H1 (cell line): Measurements from ENCODE around the gene AP4M1.

Experiments
- CHD2 ChIP-seq: IDR thresholded peaks from 2 replicates; pipeline ENCODE4 v1.6.1; 2012; ENCODE audit warnings: low read length, improper control_type of control experiment
- EGR1 ChIP-seq: IDR thresholded peaks from 2 replicates; pipeline ENCODE4 v1.6.1; 2011; ENCODE audit warnings: low read depth, low read length, borderline replicate concordance
- EP300 ChIP-seq, 2 experiments: IDR thresholded peaks; 1 replicate in 1 of 2; 2 replicates in 1 of 2; pipeline ENCODE4 v1.6.1; 2011 to 2012; ENCODE audit warnings: low read depth in 2 of 2, low read length in 2 of 2, mild to moderate bottlenecking in 2 of 2, borderline replicate concordance in 1 of 2, inconsistent platforms in 1 of 2, moderate library complexity in 1 of 2
- EZH2 ChIP-seq: fragments of 200-600 bp; sonication (generic); IDR thresholded peaks from 2 replicates; pipeline ENCODE4 v1.7.1; 2012; ENCODE audit warnings: low read depth, mild to moderate bottlenecking, moderate library complexity, low read length, inconsistent platforms; ENCODE audit not compliant: severe bottlenecking
- JUND ChIP-seq: IDR thresholded peaks from 2 replicates; pipeline ENCODE4 v1.6.1; 2011; ENCODE audit warnings: mild to moderate bottlenecking, improper control_type of control experiment, low read length
- MAFK ChIP-seq: IDR thresholded peaks from 2 replicates; pipeline ENCODE4 v1.6.1; 2012; ENCODE audit warnings: low read depth, mild to moderate bottlenecking, improper control_type of control experiment, low read length
- POLR2A ChIP-seq, 2 experiments: IDR thresholded peaks; 1 replicate in 1 of 2; 2 replicates in 1 of 2; pipeline ENCODE4 v1.6.1; 2011; ENCODE audit warnings: low read depth in 2 of 2, low read length in 2 of 2, mild to moderate bottlenecking in 2 of 2; ENCODE audit errors: control extremely low read depth in 1 of 2
- RBBP5 ChIP-seq: IDR thresholded peaks from 2 replicates; pipeline ENCODE4 v1.7.1; 2012; ENCODE audit warnings: low read depth, mild to moderate bottlenecking, inconsistent platforms, low read length, moderate library complexity, borderline replicate concordance
- SIX5 ChIP-seq: IDR thresholded peaks from 2 replicates; pipeline ENCODE4 v1.6.1; 2011; ENCODE audit warnings: mild to moderate bottlenecking, low read depth, low read length
- SRF ChIP-seq: IDR thresholded peaks from 2 replicates; pipeline ENCODE4 v1.6.1; 2011; ENCODE audit warnings: mild to moderate bottlenecking, low read depth, low read length, moderate library complexity
- YY1 ChIP-seq: IDR thresholded peaks from 2 replicates; pipeline ENCODE4 v1.6.1; 2011; ENCODE audit warnings: low read depth, mild to moderate bottlenecking, low read length
- ZNF274 ChIP-seq: IDR thresholded peaks from 2 replicates; pipeline ENCODE4 v1.7.0; 2012; ENCODE audit warnings: low read length, borderline replicate concordance; ENCODE audit errors: extremely low read depth
- TF ChIP-seq, protein P1 (sequence below), 3 experiments: IDR thresholded peaks; 1 replicate in 2 of 3; 2 replicates in 1 of 3; pipeline versions ENCODE4 v1.5.1 to v1.6.1; 2011; ENCODE audit warnings: low read length in 3 of 3, mild to moderate bottlenecking in 3 of 3, inconsistent platforms in 2 of 3, low read depth in 1 of 3, moderate library complexity in 1 of 3; ENCODE audit not compliant: insufficient read depth in 1 of 3; ENCODE audit errors: control extremely low read depth in 1 of 3

DNA sequence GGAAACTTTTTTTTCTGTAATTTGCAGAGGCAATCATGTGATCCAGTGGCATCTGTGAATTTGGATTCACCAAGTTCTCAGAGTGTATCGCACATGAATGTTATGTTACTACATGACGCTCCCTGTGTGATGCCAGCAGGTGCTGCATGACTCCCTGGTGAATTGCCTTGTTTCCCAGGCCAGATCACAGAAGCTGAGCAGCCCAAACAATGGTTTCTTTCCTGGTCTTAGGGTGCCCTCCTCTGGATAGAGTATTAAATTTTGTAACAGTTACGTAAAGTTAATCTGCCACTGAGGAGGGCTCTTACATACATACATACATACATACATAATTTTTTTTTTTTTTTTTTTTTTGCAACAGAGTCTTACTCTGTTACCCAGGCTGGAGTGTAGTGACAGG, 48.2 kb upstream of the AP4M1 start:
- TF ChIP-seq RBBP5 (no peak), ZNF274 (no peak), MAFK (no peak), POLR2A (IDR thresholded peaks at IDR 0.05; ENCODE audit: control extremely low read depth in 1 of 2, low read depth in 2 of 2, low read length in 2 of 2) (no peak), EGR1 (no peak), EP300 (IDR thresholded peaks at IDR 0.05; ENCODE audit: borderline replicate concordance in 1 of 2, low read depth in 2 of 2, low read length in 2 of 2) (no peak), SRF (no peak), CHD2 (no peak), SIX5 (no peak), JUND (no peak), EZH2 (no peak), YY1 (no peak)
- TF ChIP-seq, protein P1, sequence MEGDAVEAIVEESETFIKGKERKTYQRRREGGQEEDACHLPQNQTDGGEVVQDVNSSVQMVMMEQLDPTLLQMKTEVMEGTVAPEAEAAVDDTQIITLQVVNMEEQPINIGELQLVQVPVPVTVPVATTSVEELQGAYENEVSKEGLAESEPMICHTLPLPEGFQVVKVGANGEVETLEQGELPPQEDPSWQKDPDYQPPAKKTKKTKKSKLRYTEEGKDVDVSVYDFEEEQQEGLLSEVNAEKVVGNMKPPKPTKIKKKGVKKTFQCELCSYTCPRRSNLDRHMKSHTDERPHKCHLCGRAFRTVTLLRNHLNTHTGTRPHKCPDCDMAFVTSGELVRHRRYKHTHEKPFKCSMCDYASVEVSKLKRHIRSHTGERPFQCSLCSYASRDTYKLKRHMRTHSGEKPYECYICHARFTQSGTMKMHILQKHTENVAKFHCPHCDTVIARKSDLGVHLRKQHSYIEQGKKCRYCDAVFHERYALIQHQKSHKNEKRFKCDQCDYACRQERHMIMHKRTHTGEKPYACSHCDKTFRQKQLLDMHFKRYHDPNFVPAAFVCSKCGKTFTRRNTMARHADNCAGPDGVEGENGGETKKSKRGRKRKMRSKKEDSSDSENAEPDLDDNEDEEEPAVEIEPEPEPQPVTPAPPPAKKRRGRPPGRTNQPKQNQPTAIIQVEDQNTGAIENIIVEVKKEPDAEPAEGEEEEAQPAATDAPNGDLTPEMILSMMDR (IDR thresholded peaks at IDR 0.05; ENCODE audit: control extremely low read depth in 1 of 3, insufficient read depth in 1 of 3, low read depth in 1 of 3, low read length in 3 of 3): peak in 2 of 3 experiments; percentile 23 to 42; a peak in 2 of 4 replicates
